GM18861 (cell line): ENCODE results near the gene CCDC187.

Source experiments
- ATAC-seq: cut with Tn5 transposase; IDR thresholded peaks from one replicate; pipeline ENCODE4 v1.9.1; 2021; ENCODE audit not compliant: unreplicated experiment

The CCDC187 gene

DNA sequence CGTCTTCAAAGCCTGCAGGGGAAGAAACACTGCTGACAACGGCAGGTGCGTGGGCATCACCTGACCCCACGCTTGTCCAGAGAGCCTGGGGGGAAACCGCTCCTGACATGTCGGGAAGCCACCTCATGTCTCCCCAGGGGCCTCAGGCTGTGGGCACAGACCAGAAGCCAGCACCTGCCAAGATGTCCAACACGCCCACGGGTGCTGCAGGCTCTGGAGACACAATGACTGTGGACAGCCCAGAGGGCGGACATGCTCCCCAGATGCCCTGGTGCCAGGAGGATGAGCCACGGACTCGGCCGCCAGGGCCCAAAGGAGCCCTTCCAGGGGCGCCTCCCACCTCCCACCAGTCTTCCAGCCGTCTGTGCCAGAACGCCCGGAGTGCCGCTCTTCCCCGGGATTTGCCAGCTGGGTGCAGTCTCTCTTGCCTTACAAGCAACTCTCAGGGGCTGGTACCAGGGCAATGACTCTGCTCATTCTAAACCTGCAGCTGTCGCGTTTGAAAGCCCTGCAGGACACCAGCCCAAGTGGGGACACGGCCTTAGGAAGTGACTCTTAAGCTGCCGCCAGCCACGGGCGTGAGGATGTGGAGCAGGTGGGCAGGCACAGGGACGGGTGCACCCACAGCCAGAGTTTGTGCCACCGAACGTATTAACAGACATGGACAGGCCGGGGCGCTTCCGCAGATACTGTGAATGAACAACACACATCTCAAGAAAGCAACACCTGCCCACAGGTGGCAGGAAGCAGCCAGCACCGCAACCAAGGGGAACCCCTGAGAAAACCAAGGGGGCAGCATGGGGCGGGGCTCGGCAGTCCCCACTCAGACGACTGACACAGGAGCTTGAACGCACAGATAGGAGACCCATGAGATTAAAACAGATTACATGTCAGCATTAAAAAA is 92.2 kb downstream of the CCDC187 start:
- no peak for ATAC-seq

DNA sequence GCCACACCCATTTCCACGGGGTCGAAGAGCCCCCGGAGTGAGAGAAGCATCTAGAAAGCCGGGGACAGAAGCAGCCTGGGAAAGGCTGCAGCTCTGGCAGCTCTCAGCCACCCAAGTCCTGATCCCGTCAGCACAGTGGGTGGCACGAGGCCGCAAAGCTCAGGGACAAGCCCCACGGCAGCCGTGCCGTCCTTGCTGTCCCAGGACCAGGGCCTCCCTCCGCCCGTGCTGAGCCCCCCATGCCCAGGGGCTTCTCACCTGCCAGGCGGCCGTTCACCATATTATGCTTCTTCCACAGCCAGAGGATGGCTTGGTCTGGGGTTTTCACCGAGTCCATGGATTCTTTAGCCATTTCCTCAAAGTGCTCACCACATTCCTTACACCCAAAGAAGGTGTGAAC is 92.9 kb downstream of the CCDC187 start:
- no peak for ATAC-seq

DNA sequence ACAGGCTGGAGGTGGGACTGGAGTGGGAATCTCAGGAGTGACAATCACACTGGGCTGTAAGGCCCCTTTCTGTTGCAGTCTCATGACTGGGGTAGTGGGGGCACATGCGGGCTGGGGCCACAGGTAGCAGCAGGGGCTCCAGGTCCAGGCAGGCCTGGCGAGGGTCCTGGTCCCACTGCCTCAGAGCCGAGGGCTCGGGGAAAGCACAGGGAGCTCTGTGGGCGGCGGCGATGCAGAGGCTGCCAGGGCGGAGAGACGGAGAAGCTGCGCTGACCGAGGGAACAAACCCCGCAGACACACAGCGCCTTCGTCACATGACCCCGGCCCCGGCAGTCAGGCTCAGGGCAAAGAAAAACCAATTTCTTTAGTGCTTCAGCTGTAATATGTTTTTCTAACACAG is 93.6 kb downstream of the CCDC187 start:
- no peak for ATAC-seq

DNA sequence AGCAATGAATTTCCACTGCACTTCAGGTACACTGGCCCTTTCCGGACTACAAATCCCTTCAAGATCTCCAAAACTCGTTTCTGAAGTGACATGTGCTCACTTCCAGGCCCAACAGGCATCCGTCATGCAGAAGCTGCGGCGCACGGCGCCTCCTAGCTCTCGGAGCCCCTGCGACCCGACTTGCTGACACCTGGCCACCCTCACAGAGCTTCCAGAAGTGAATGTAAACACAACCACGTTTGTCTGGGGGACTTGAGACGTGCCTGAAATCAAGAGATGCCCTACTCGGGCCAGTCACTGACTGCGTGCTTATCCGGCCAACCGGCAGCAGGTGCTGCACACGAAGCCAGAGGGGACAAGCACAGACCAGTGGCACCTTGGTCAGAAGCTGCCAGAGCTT is 94.1 kb downstream of the CCDC187 start:
- ATAC-seq = no peak

DNA sequence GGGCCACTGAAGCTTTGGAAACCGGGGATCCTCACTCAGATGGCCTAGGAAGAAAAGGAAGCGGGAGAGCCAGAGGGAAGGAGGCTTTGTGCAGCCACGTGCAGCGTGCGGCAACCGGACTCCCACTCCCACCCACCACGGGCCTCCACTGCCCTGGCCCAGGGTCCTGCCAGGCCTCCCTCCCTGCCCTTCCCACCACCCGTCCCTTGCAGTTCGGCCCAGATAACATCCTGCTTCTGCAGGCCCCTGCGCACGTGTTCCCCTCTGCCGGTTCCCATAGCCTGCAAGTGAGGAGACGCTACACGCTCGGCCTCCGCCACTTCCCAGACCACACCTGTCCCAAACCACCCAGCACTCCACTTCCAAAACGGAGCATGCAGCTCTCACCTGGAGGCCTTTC is 94.7 kb downstream of the CCDC187 start:
- ATAC-seq = no peak

DNA sequence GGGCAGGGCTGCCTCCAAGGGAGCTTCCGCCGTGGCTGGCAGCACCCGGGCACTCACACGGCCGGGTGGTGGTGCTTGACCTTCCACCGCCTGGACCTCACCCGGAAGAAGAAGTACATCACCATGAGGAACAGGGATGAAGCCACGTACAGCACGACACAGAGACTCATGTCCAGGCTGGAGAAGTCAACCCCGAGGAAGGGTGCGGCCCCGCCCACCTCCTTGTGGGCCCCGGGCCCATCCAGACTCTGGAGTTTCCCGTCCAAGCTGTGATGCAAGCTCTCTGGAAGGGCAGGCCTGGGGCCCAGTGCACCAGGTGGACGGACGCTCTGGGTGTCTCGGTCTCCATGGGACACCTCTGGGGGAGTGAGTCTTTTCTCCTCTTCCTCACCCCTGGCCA is 95.2 kb downstream of the CCDC187 start:
- ATAC-seq = no peak

DNA sequence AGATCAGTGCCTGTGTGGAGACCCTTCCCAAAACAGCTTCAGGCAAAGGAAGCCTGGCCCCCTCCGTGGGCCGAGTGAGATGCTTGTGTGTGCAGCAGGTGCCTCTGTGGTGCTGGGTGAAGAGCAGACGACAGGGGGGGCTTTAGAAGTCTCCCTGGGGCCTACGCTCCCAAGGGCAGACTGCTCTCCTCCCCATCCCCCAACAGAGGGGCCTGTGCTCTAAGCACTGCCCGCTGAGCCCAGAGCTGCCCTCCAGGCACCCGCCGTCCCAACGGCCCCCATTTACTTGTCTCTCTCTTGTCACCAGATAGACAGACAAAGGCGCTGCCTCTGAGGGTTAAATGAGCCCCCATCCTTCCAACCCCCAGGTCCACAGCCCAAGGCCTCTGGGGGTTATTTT is 96.3 kb downstream of the CCDC187 start:
- ATAC-seq = no peak

DNA sequence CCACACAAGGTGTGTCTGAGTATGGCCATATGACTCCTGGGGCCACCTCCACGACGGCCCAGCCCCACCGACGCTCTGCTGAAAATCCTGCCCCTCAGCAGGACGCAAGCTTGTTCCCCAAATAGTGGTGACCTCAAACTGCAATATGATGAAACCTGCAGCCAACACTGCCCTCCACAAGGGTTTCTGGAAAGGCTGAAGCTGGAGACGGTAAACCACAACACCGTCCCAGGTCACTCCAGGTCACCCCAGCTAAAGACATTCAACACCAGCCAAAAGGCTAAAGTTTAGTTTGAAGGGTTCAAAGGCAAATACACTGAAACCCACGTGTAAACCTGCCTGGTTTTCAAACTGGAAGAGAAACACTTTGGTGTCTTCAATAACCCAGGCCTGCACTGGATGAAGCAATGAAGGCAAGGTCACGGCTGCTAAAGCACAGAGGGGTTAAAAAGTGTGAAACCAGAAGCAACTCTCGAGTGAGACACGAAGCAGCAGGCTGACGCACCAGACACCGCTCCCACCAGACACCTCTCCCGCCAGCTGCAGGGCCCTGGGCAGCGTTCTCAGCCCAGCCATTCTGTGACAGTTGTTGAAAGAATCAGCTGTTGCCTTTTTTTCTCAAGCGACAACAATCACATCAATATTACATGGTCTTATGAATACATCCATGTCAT is 97.2 kb downstream of the CCDC187 start:
- no peak for ATAC-seq

DNA sequence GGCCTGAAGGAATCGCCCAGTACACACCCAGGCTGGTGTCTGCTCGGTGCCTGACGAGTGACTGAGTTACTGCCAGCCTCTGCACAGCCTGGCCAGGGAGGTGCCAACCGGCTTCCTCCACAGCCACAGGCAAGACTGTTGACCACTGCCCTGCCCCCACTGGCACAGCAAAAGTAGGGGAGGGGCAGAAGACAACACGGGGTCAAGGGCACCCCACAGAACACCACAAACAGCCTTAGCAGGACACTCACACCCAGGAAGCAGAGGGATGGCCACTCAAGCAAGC is 98.2 kb downstream of the CCDC187 start:
- ATAC-seq = no peak

DNA sequence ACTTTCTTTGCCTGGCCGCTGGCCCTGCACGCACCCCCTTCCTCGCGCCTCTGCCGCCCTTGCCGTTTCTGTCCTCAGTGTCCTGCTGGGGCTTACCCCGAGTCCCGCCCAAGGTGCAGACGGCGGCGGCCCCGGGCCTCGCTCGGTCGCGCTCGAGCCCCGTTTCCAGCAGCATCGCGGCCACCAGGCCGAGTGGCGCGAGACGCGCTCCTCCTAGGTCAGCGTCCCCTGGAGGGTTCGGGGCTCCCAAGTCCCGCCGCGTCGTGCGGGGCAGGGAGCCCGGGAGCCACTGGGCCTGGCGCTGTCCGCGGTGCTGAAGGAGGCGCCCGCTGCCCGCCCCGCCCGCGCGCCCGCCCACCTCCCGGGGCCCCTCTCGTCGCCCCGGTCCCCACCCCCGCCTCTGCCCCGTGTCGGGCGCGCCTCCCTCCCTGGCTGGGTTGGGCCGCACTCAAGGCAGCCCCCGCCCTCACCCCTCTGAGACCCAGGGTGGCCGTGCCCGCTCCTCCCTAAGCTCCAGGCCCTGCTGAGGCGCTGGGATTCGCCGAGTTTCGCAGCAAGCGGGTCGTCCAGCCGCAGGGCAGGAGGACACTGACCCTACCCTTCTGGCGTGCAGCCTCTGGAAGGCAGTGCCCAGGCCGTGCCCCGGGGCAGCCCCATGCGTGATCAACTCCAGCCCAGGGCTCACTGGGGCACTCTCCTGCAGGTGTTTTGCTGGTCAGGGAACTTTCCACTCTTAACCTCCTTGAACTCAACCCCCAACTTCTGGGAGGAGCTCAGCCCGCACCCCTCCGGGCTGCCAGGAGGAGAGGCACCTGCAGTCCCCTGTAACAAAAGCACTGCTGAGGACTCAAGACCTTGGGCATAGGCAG is 98.8 kb downstream of the CCDC187 start, which contains the start of gene LHX3:
Gene LHX3 (minus strand): TSS at position 291 of the 869 bp plus-strand sequence. CDS start 116 bp downstream, at position 175.
- ATAC-seq = no peak

DNA sequence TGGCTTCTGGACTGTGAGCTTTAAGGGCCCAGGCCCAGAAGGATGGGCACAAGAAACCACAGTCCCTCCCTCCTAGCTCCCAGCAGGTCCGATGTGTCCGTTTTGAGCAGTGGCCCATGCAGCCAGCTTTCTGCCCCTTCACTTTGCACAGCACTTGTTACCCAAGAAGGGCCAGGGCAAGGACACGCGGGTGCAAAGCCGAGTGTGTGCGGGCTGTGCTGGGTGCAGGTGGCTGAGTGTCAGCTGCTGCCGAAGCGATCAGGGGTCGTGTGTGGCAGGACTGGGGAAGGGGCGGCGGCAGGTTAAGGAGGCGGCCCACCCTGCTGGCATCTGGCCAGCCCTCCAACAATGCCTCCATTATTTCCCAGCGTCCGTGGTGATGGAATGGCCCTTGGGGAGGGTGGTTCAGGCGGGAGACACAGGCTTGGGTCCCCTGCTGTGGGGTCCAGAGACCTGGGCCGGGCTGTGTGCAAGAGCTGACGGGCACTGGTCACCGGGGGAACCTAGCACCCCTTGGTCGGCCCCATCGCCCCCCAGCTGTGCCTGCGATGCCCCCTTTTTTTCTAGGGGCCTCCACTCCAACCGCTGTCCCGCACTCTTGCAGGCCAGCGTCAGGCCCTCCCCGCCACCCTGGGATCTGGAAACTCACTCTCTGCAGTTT is 99.6 kb downstream of the CCDC187 start:
- ATAC-seq = no peak

DNA sequence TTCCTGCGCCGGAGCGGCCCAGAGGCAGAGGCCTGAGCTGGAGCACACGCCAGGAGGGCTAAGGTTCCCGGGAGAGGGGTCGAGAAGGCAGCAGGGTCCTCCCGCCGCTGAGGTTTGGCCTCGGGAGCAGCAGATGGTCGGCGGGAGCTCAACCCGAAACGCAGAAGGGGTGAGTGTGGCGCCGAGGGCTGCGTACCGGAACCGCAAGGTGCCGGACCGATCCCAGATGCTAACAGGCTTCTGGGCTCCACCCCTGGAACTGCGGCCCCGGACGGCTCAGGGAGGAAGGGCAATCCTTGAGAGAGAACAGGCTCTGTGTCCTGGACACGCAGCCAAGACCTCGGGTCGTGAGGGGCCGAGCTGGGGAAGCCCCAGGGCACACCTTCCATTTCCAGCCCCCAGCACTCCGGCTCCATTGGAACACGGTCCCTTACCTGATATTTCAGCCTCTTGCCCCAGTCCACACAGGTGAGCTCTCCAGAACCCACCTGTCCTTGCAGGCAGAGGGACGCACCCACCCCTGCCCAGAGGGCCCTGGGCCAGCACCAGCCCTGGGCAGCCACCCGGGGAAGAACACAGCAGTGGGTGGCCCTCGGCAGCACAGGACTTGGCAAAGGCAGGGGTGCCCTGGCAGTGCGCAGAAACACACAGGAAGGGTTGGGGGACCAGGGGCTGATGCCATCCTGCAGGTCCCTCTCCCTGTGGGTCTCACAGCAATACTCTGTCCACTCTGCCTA is 100.3 kb downstream of the CCDC187 start:
- ATAC-seq = no peak

DNA sequence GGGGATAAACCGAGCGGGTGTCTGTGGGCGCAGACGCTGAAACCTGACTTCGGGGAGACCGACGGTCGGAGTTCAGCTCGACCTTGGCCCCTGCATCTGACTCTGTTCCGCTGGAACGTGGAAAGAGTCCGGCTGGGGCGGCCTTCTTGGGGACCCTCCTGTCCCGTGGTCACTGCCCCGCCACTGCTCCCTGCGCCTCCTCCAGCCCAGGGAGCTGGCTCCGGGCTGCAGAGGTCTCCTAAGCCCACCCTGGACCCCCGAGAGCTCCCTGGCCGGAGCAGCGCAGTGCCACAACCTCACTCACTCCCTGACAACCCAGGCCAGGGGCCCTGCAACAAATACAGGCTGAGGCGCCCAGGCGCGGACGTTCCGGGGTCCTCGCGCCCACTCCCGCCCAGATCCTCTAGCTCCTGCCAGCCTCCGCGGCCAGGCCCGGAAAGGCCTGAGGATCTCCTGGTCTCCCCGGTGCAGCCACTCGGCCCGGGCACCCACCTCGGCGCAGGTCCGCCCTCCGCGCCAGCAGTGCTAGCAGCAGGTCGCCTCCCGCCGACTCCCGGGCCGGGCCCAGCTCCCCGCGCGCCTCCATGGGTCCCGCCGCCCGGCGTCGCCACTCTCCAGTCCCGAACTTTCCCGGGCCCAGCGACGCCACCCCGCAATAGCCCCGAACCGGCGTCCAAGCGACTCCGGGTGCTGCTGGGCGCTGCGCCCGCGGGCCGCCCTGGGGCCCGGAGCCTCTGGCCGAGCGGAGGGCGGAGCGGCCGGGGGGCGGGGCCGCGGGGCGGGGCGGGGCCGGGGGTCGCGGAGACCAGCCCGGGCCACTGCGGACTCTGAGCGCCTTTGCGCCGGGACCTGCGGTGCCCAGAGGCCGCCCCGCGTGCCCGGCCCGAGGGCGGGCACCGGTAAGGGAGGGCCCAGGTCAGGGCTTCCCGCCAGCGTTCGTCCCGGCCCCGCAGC is 101.2 kb downstream of the CCDC187 start:
- no peak for ATAC-seq

DNA sequence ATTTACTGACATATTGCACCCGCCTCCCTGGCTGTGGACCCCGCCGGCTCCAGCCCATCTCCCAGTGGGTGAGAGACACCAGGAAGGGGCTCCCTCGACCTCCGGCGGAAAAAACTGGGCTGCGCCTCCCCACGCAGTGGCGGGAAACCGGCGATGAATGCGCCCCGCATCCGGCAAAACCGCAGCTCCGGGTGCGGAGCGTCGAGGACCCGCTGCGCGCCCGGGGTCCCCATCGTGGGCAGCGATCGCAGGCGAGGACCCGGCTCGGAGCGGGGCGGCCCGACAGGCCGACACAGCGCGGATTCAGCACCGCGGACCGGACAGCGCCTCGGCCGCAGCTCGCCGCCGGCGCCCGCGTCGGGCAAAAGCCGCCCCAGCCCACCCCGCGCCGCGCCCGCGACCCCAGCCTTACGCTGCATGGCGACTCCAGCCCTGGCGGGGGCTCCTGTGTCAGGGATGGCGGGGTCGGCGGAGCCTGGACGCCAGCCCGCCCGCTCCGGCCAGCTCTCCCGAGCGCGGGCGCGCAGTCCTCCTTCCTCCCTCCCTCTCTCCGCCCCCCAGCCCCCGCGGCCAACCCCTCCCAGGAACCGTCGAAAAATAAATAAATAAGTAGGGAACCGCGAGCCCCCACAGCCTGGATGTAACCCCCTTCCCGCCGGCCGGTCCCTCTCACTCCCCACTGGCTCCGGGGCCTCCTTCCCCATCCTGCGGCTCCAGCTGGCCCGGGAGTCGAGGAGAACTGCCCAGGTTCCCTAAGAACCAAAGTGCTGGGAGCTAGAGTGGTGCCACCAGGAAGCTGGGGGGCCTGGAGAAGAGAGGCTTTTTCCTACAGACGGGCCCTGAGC is 102.1 kb downstream of the CCDC187 start:
- ATAC-seq = no peak

DNA sequence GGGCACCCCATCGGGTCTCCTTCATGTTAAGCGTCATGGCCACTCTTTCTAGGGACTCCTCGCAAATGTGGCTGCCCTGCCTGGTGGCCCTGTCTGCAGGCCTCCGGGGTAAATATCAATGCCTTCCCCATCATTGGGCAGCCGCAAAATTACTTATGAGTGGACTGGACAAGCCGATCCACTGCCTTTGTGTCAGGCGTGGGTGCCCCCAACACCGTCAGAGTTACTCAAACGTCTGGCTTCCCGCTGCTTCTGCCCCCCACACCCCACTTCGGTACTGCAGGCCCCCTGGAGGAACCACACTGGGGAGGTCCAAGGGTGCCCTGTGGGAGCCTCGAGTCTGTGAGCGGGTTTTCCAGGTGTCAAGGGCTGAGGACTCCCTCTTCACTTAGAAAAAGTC is 102.7 kb downstream of the CCDC187 start:
- ATAC-seq = no peak

DNA sequence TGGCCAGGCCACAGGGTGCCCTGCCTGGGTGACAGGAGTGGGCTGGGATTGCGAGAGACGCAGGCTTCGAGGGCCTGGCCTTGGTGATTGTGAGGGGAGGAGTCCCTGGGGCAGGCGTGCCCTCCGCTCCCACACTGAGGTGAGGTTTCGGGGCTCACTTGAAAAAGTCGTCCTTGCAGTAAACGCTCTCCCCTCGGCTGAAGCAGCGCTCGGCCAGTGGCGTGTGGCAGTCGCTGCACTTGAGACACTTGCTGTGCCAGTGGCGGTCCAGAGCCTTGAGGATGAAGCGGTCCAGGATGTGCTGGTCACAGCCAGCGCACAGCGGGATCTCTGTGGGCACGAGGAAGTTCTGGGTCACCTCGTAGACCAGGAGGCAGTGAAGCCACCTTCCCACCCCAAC is 103.5 kb downstream of the CCDC187 start:
- ATAC-seq = no peak
